ENCODE measurements around the gene ABCB11.

The ABCB11 gene

GRCh38 chr2:169007941-169008340, 23.2 kb downstream of the ABCB11 start:
- DNase-seq (ENCODE audit: low spot score): no peak

GRCh38 chr2:169007356-169007755, 23.8 kb downstream of the ABCB11 start:
- DNase-seq (ENCODE audit: low spot score): no peak

- DNase-seq (ENCODE audit: low spot score): no peak
Observed at GRCh38 chr2:169006665-169007064, 24.5 kb downstream of the ABCB11 start.

- no peak for DNase-seq (ENCODE audit: low spot score)
Observed at GRCh38 chr2:169005994-169006393, 25.1 kb downstream of the ABCB11 start.

- DNase-seq (ENCODE audit: low spot score): no peak
Observed at GRCh38 chr2:169005080-169005598, 26.0 kb downstream of the ABCB11 start.

GRCh38 chr2:169002161-169002738, 28.9 kb downstream of the ABCB11 start:
- no peak for DNase-seq (ENCODE audit: low spot score)

GRCh38 chr2:169001116-169001815, 29.9 kb downstream of the ABCB11 start:
- no peak for DNase-seq (ENCODE audit: low spot score)

GRCh38 chr2:168999668-169000213, 31.4 kb downstream of the ABCB11 start:
- no peak for DNase-seq (ENCODE audit: low spot score)

GRCh38 chr2:168998609-168999211, 32.4 kb downstream of the ABCB11 start:
- no peak for DNase-seq (ENCODE audit: low spot score)

GRCh38 chr2:168997794-168998193, 33.3 kb downstream of the ABCB11 start:
- DNase-seq (ENCODE audit: low spot score): no peak

- DNase-seq (ENCODE audit: low spot score): no peak
Observed at GRCh38 chr2:168997118-168997521, 34.0 kb downstream of the ABCB11 start.

- no peak for DNase-seq (ENCODE audit: low spot score)
Observed at GRCh38 chr2:168995744-168996143, 35.4 kb downstream of the ABCB11 start.

GRCh38 chr2:168993538-168993937, 37.6 kb downstream of the ABCB11 start:
- DNase-seq (ENCODE audit: low spot score): no peak

- DNase-seq (ENCODE audit: low spot score): no peak
Observed at GRCh38 chr2:168992591-168993349, 38.4 kb downstream of the ABCB11 start.

GRCh38 chr2:168992026-168992425, 39.1 kb downstream of the ABCB11 start:
- DNase-seq (ENCODE audit: low spot score): no peak

GRCh38 chr2:168988755-168989154, 42.4 kb downstream of the ABCB11 start:
- no peak for DNase-seq (ENCODE audit: low spot score)

GRCh38 chr2:168986398-168986943, 44.7 kb downstream of the ABCB11 start:
- DNase-seq (ENCODE audit: low spot score): no peak

GRCh38 chr2:168981651-168982050, 49.5 kb downstream of the ABCB11 start:
- no peak for DNase-seq (ENCODE audit: low spot score)

- DNase-seq (ENCODE audit: low spot score): no peak
Observed at GRCh38 chr2:168978461-168978861, 52.7 kb downstream of the ABCB11 start.

GRCh38 chr2:168977608-168978007, 53.5 kb downstream of the ABCB11 start:
- DNase-seq (ENCODE audit: low spot score): no peak

- no peak for DNase-seq (ENCODE audit: low spot score)
Observed at GRCh38 chr2:168976034-168976654, 55.0 kb downstream of the ABCB11 start.

All from HuH-7 (cell line).